Naive thymus-derived CD4-positive, alpha-beta T cell (primary cell): Measurements from ENCODE around the gene ANKRD26. TPM values are rescaled to one million over a fixed set of nuclear protein-coding genes. Genes with fewer than 3 reads are reported as not detected.
A peak's percentile ranks its signal among the peaks of the same experiment; 100 is the strongest.

Source experiments
- ATAC-seq: fragments of 150-1000 bp; cut with Tn5 transposase; 2 replicates; pipeline ENCODE4 v1.10.0; 2021; ENCODE audit warnings: mild to moderate bottlenecking, moderate library complexity
- CTCF ChIA-PET: fragments of 350-600 bp; sonication (Branson Sonifier 250); formaldehyde crosslinking; loops from one replicate; lab custom pipeline; 2021; ENCODE audit warnings: antibody characterized with exemption; lab: Charles Lee
- POLR2A ChIA-PET: fragments of 350-600 bp; sonication (Branson Sonifier 250); formaldehyde crosslinking; loops from one replicate; lab custom pipeline; 2021; ENCODE audit warnings: antibody characterized with exemption, inconsistent platforms; lab: Charles Lee
- DNase-seq, 9 donors: peaks; one replicate each; pipeline versions ENCODE4 v3.0.0 to v3.0.0-alpha.2; 2020 to 2022; ENCODE audit warnings: mixed read lengths in 1 of 9
- H3K27ac ChIP-seq: one replicate; pipeline ENCODE4 v1.7.0; 2013; ENCODE audit warnings: mild to moderate bottlenecking, low read depth, low read length, moderate library complexity
- H3K27me3 ChIP-seq, 2 donors: one replicate each; pipeline ENCODE4 v1.7.0; 2013; ENCODE audit warnings: low read length in 2 of 2, mild to moderate bottlenecking in 2 of 2, moderate library complexity in 2 of 2; ENCODE audit not compliant: control insufficient read depth in 2 of 2, insufficient read depth in 2 of 2
- H3K36me3 ChIP-seq, 3 experiments: 1 replicate in 2 of 3; 2 replicates in 1 of 3; pipeline ENCODE4 v1.7.0; 2013; ENCODE audit warnings: low read length in 3 of 3, mild to moderate bottlenecking in 3 of 3, moderate library complexity in 1 of 3; ENCODE audit not compliant: insufficient read depth in 3 of 3, control insufficient read depth in 2 of 3
- H3K4me1 ChIP-seq, 2 donors: one replicate each; pipeline ENCODE4 v1.7.0; 2013; ENCODE audit warnings: low read length in 2 of 2, mild to moderate bottlenecking in 2 of 2, moderate library complexity in 1 of 2; ENCODE audit not compliant: control insufficient read depth in 2 of 2, insufficient read depth in 2 of 2
- H3K4me3 ChIP-seq: 2 replicates; pipeline ENCODE4 v1.7.0; 2013; ENCODE audit warnings: mild to moderate bottlenecking, low read length
- H3K9me3 ChIP-seq, 3 experiments: 1 replicate in 2 of 3; 2 replicates in 1 of 3; pipeline ENCODE4 v1.7.0; 2013; ENCODE audit warnings: low read length in 3 of 3; ENCODE audit not compliant: control insufficient read depth in 2 of 3
- H3K27ac Mint-ChIP-seq, 9 donors: one replicate each; pipeline ENCODE4 v1.8.0; 2020 to 2022; ENCODE audit warnings: mixed read lengths in 9 of 9, mild to moderate bottlenecking in 8 of 9, moderate library complexity in 5 of 9, inconsistent platforms in 2 of 9
- H3K27me3 Mint-ChIP-seq, 5 donors: one replicate each; pipeline ENCODE4 v1.8.0; 2021 to 2022; ENCODE audit warnings: mixed read lengths in 5 of 5, mild to moderate bottlenecking in 1 of 5
- H3K36me3 Mint-ChIP-seq, 5 donors: one replicate each; pipeline ENCODE4 v1.8.0; 2020 to 2022; ENCODE audit warnings: mixed read lengths in 5 of 5, mild to moderate bottlenecking in 3 of 5, inconsistent platforms in 1 of 5
- H3K4me1 Mint-ChIP-seq, 7 donors: one replicate each; pipeline ENCODE4 v1.8.0; 2020 to 2022; ENCODE audit warnings: mixed read lengths in 7 of 7, mild to moderate bottlenecking in 3 of 7, inconsistent platforms in 1 of 7
- H3K4me3 Mint-ChIP-seq, 10 donors: one replicate each; pipeline ENCODE4 v1.8.0; 2020 to 2022; ENCODE audit warnings: mild to moderate bottlenecking in 10 of 10, mixed read lengths in 10 of 10, moderate library complexity in 6 of 10, inconsistent platforms in 2 of 10
- H3K9me3 Mint-ChIP-seq, 11 donors: one replicate each; pipeline ENCODE4 v1.8.0; 2020 to 2022; ENCODE audit warnings: mixed read lengths in 11 of 11, mild to moderate bottlenecking in 4 of 11, inconsistent platforms in 1 of 11, moderate library complexity in 1 of 11
- intact Hi-C, 2 donors: fragments of 100-400 bp; cut with micrococcal nuclease; formaldehyde crosslinking; loops; one replicate each; pipeline ENCODE4 v1.15.1; 2023
- polyA plus RNA-seq, 2 donors: library from polyadenylated mRNA; unstranded; fragments of 300-500 nt; fragmentation: Illumina TruSeq; gene quantifications; one replicate each; pipeline ENCODE4 v1.2.3, GENCODE V29; 2021
- total RNA-seq, 6 experiments: library from RNA in 5 of 6; stranded (reverse) in 5 of 6; gene quantifications; 1 replicate in 5 of 6; 2 replicates in 1 of 6; pipeline ENCODE4 v1.2.3 and lab custom pipeline; 2021 to 2026

ANKRD26 gene
- total and polyA plus RNA-seq, 7 experiments from 2014 or later, result 2.9 to 14.2 (median 7.3) TPM

- Mint-ChIP-seq H3K9me3 (peaks cover 0 to 19% (median 3%) of the 10 kb centered on the region in 11 donors), H3K4me3 (peak overlapping the region in 1 of 10 donors; percentile 7), H3K27me3 (no peaks in the 10 kb centered on the region), H3K36me3 (peaks cover 12 to 51% (median 34%) of the 10 kb centered on the region in 5 donors), H3K4me1 (peaks cover 4 to 16% (median 9%) of the 10 kb centered on the region in 7 donors), H3K27ac (peak overlapping the region in 3 of 9 donors; percentile 23 to 40 (median 36))
- ChIA-PET CTCF (no interaction called here), POLR2A (no interaction called here)
- intact Hi-C loops, result no loop called here
- Histone ChIP-seq H3K27ac (no peak overlapping the region), H3K36me3 (no peaks in the 10 kb centered on the region), H3K27me3 (no peaks in the 10 kb centered on the region), H3K4me1 (no peaks in the 10 kb centered on the region), H3K4me3 (no peak overlapping the region), H3K9me3 (no peaks in the 10 kb centered on the region)
- ATAC-seq (peak; percentile 29), DNase-seq (peak in 1 of 9 donors; percentile 18)
Observed at GRCh38 chr10:26997610-26998009, 102.7 kb downstream of the ANKRD26 start.

GRCh38 chr10:26994743-26995142 is 105.6 kb downstream of the ANKRD26 start:
- Histone ChIP-seq H3K36me3 (no peaks in the 10 kb centered on the region), H3K27me3 (no peaks in the 10 kb centered on the region), H3K27ac (no peak overlapping the region), H3K4me1 (no peaks in the 10 kb centered on the region), H3K9me3 (no peaks in the 10 kb centered on the region), H3K4me3 (no peak overlapping the region)
- no peak overlapping the region for H3K27ac Mint-ChIP-seq
- H3K27me3 Mint-ChIP-seq, result no peaks in the 10 kb centered on the region
- no peak overlapping the region for H3K4me3 Mint-ChIP-seq
- CTCF ChIA-PET, result no interaction called here
- ATAC-seq (no peak), DNase-seq (no peak)
- intact Hi-C loops, result no loop called here
- H3K9me3 Mint-ChIP-seq, result peaks cover 0 to 13% (median 0%) of the 10 kb centered on the region in 11 donors
- POLR2A ChIA-PET, result no interaction called here
- H3K36me3 Mint-ChIP-seq, result peaks cover 8 to 46% (median 19%) of the 10 kb centered on the region in 5 donors
- peaks cover 4 to 16% (median 9%) of the 10 kb centered on the region in 7 donors for H3K4me1 Mint-ChIP-seq

- Mint-ChIP-seq H3K27ac (no peak overlapping the region), H3K4me3 (no peak overlapping the region), H3K27me3 (no peaks in the 10 kb centered on the region), H3K4me1 (no peaks in the 10 kb centered on the region), H3K36me3 (peaks cover 0 to 35% (median 18%) of the 10 kb centered on the region in 5 donors), H3K9me3 (peaks cover 0 to 5% (median 0%) of the 10 kb centered on the region in 11 donors)
- no peaks in the 10 kb centered on the region for H3K27me3 ChIP-seq
- H3K36me3 ChIP-seq, result no peaks in the 10 kb centered on the region
- ChIA-PET POLR2A (no interaction called here), CTCF (no interaction called here)
- no peak overlapping the region for H3K4me3 ChIP-seq
- H3K9me3 ChIP-seq, result no peaks in the 10 kb centered on the region
- no peaks in the 10 kb centered on the region for H3K4me1 ChIP-seq
- ATAC-seq (no peak), DNase-seq (no peak)
- intact Hi-C loops, result no loop called here
- H3K27ac ChIP-seq, result no peak overlapping the region
Observed at GRCh38 chr10:26987851-26988250, 112.4 kb downstream of the ANKRD26 start.

GRCh38 chr10:26983156-26983555 is 117.1 kb downstream of the ANKRD26 start:
- Histone ChIP-seq H3K27me3 (no peaks in the 10 kb centered on the region), H3K4me1 (no peaks in the 10 kb centered on the region), H3K4me3 (no peak overlapping the region), H3K9me3 (no peaks in the 10 kb centered on the region), H3K27ac (no peak overlapping the region), H3K36me3 (no peaks in the 10 kb centered on the region)
- DNase-seq, result no peak
- H3K4me3 Mint-ChIP-seq, result no peak overlapping the region
- H3K27ac Mint-ChIP-seq, result no peak overlapping the region
- peaks cover 0 to 2% (median 0%) of the 10 kb centered on the region in 7 donors for H3K4me1 Mint-ChIP-seq
- H3K36me3 Mint-ChIP-seq, result peaks cover 3 to 47% (median 19%) of the 10 kb centered on the region in 5 donors
- intact Hi-C loops, result no loop called here
- POLR2A ChIA-PET, result no interaction called here
- CTCF ChIA-PET, result no interaction called here
- peaks cover 0 to 4% (median 0%) of the 10 kb centered on the region in 11 donors for H3K9me3 Mint-ChIP-seq
- no peak for ATAC-seq
- H3K27me3 Mint-ChIP-seq, result no peaks in the 10 kb centered on the region

- Mint-ChIP-seq H3K9me3 (no peaks in the 10 kb centered on the region), H3K4me3 (no peak overlapping the region), H3K27ac (no peak overlapping the region), H3K36me3 (peaks cover 3 to 49% (median 19%) of the 10 kb centered on the region in 5 donors), H3K4me1 (peaks cover 0 to 2% (median 0%) of the 10 kb centered on the region in 7 donors), H3K27me3 (no peaks in the 10 kb centered on the region)
- Histone ChIP-seq H3K36me3 (no peaks in the 10 kb centered on the region), H3K4me3 (no peak overlapping the region), H3K9me3 (no peaks in the 10 kb centered on the region), H3K4me1 (no peaks in the 10 kb centered on the region), H3K27ac (no peak overlapping the region), H3K27me3 (no peaks in the 10 kb centered on the region)
- DNase-seq (no peak), ATAC-seq (no peak)
- intact Hi-C loops, result no loop called here
- CTCF ChIA-PET, result no interaction called here
- POLR2A ChIA-PET, result no interaction called here
Observed at GRCh38 chr10:26982058-26982457, 118.2 kb downstream of the ANKRD26 start.

GRCh38 chr10:26981232-26981824 is 119.0 kb downstream of the ANKRD26 start:
- H3K4me3 ChIP-seq, result no peak overlapping the region
- H3K27ac Mint-ChIP-seq, result no peak overlapping the region
- POLR2A ChIA-PET, result no interaction called here
- peaks cover 0 to 2% (median 0%) of the 10 kb centered on the region in 7 donors for H3K4me1 Mint-ChIP-seq
- ATAC-seq (no peak), DNase-seq (no peak)
- no peaks in the 10 kb centered on the region for H3K9me3 Mint-ChIP-seq
- H3K27ac ChIP-seq, result no peak overlapping the region
- peaks cover 3 to 49% (median 19%) of the 10 kb centered on the region in 5 donors for H3K36me3 Mint-ChIP-seq
- intact Hi-C loops, result no loop called here
- no peaks in the 10 kb centered on the region for H3K4me1 ChIP-seq
- no peaks in the 10 kb centered on the region for H3K36me3 ChIP-seq
- no peaks in the 10 kb centered on the region for H3K9me3 ChIP-seq
- no peak overlapping the region for H3K4me3 Mint-ChIP-seq
- CTCF ChIA-PET, result no interaction called here
- H3K27me3 Mint-ChIP-seq, result no peaks in the 10 kb centered on the region
- no peaks in the 10 kb centered on the region for H3K27me3 ChIP-seq

- H3K4me1 ChIP-seq, result no peaks in the 10 kb centered on the region
- ChIA-PET POLR2A (no interaction called here), CTCF (no interaction called here)
- no peaks in the 10 kb centered on the region for H3K36me3 ChIP-seq
- ATAC-seq (no peak), DNase-seq (no peak)
- Mint-ChIP-seq H3K27me3 (no peaks in the 10 kb centered on the region), H3K36me3 (peaks cover 3 to 42% (median 19%) of the 10 kb centered on the region in 5 donors), H3K27ac (no peak overlapping the region), H3K4me3 (no peak overlapping the region), H3K4me1 (peaks cover 0 to 2% (median 0%) of the 10 kb centered on the region in 7 donors), H3K9me3 (no peaks in the 10 kb centered on the region)
- H3K27ac ChIP-seq, result no peak overlapping the region
- no peaks in the 10 kb centered on the region for H3K9me3 ChIP-seq
- no peak overlapping the region for H3K4me3 ChIP-seq
- H3K27me3 ChIP-seq, result no peaks in the 10 kb centered on the region
- intact Hi-C loops, result no loop called here
Observed at GRCh38 chr10:26978519-26978918, 121.8 kb downstream of the ANKRD26 start.
